ENCODE measurements around the gene ERGIC3. TPM values are rescaled to one million over a fixed set of nuclear protein-coding genes. Genes with fewer than 3 reads are reported as not detected.

Gene ERGIC3
- total and polyA plus RNA-seq, 8 donors = 197 to 390 (median 365) TPM

GRCh38 chr20:35602851-35603495 is 61.1 kb downstream of the ERGIC3 start:
- peaks cover 10 to 20% of the 10 kb centered on the region in 2 donors for H3K4me1 ChIP-seq
- H3K36me3 ChIP-seq = no peaks in the 10 kb centered on the region
- no peak for ATAC-seq
- DNase-seq = no peak
- H3K27ac ChIP-seq = no peak overlapping the region
- TF ChIP-seq, protein P1, sequence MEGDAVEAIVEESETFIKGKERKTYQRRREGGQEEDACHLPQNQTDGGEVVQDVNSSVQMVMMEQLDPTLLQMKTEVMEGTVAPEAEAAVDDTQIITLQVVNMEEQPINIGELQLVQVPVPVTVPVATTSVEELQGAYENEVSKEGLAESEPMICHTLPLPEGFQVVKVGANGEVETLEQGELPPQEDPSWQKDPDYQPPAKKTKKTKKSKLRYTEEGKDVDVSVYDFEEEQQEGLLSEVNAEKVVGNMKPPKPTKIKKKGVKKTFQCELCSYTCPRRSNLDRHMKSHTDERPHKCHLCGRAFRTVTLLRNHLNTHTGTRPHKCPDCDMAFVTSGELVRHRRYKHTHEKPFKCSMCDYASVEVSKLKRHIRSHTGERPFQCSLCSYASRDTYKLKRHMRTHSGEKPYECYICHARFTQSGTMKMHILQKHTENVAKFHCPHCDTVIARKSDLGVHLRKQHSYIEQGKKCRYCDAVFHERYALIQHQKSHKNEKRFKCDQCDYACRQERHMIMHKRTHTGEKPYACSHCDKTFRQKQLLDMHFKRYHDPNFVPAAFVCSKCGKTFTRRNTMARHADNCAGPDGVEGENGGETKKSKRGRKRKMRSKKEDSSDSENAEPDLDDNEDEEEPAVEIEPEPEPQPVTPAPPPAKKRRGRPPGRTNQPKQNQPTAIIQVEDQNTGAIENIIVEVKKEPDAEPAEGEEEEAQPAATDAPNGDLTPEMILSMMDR (IDR thresholded peaks at IDR 0.05) = no peak
- peaks cover 10 to 33% of the 10 kb centered on the region in 2 donors for H3K27me3 ChIP-seq
- H3K9me3 ChIP-seq = no peaks in the 10 kb centered on the region
- H3K4me3 ChIP-seq = no peak overlapping the region
- intact Hi-C loops (cut with DNase I) = no loop called here

GRCh38 chr20:35603695-35604448 is 62.0 kb downstream of the ERGIC3 start:
- no peaks in the 10 kb centered on the region for H3K9me3 ChIP-seq
- no peak overlapping the region for H3K4me3 ChIP-seq
- no peak for ATAC-seq

GRCh38 chr20:35604449-35604747 is 62.5 kb downstream of the ERGIC3 start:
- no peak for ATAC-seq

More at GRCh38 chr20:35603695-35604448, 62.0 kb downstream of the ERGIC3 start:
- peaks cover 10 to 20% of the 10 kb centered on the region in 2 donors for H3K4me1 ChIP-seq
- H3K36me3 ChIP-seq = no peaks in the 10 kb centered on the region
- H3K27ac ChIP-seq = no peak overlapping the region
- DNase-seq = no peak
- TF ChIP-seq, protein P1 (IDR thresholded peaks at IDR 0.05) = no peak
- H3K27me3 ChIP-seq = peaks cover 10 to 33% of the 10 kb centered on the region in 2 donors
- intact Hi-C loops (cut with DNase I) = no loop called here

DNA sequence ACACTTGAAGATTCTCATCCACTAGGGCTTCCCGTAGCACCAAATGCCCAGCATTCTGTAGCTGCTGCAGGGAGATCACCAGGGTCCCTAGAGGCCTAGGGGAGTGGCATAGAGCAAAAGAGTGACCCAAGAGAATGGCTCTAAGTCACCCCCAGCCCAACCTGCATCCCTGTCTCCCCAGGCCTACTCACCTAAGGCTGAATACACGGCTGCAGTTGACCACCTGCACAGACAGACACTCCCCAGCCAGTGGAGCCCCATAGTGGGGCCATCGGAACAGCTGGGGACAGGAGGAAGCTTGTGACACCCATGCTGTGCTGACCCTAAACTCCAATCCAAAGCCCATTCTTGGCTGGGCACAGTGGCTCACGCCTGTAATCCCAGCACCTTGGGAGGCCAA is 64.2 kb downstream of the ERGIC3 start:
- intact Hi-C loops (cut with DNase I) = no loop called here
- no peak for ATAC-seq

More at GRCh38 chr20:35604449-35604747, 62.5 kb downstream of the ERGIC3 start:
- TF ChIP-seq, protein P1 (IDR thresholded peaks at IDR 0.05) = no peak
- intact Hi-C loops (cut with DNase I) = no loop called here
- DNase-seq = no peak
- Histone ChIP-seq H3K4me1 (peaks cover 10 to 20% of the 10 kb centered on the region in 2 donors), H3K36me3 (no peaks in the 10 kb centered on the region), H3K4me3 (no peak overlapping the region), H3K9me3 (no peaks in the 10 kb centered on the region), H3K27ac (no peak overlapping the region), H3K27me3 (peaks cover 10 to 30% of the 10 kb centered on the region in 2 donors)

More for the DNA sequence above, 64.2 kb downstream of the ERGIC3 start:
- Histone ChIP-seq H3K27ac (no peak overlapping the region), H3K9me3 (no peaks in the 10 kb centered on the region), H3K4me1 (peaks cover 4 to 13% of the 10 kb centered on the region in 2 donors), H3K36me3 (no peaks in the 10 kb centered on the region), H3K27me3 (peaks cover 4 to 13% of the 10 kb centered on the region in 2 donors), H3K4me3 (no peak overlapping the region)
- TF ChIP-seq, protein P1 (IDR thresholded peaks at IDR 0.05) = no peak
- DNase-seq = no peak

Other genes starting within 250 kb of the ERGIC3 start
- not detected for gene FAM83C, start 249.7 kb upstream of the ERGIC3 start, total RNA-seq
- gene FAM83C, start 249.7 kb upstream of the ERGIC3 start, polyA plus RNA-seq (ENCODE audit: insufficient read length in 6 of 6) = not detected
- 10 to 100 TPM; 51.0 to 51.5 TPM for gene UQCC1, start 130.1 kb upstream of the ERGIC3 start, total RNA-seq
- 10 to 100 TPM; 50.7 to 58.2 (median 54.7) TPM for gene UQCC1, start 130.1 kb upstream of the ERGIC3 start, polyA plus RNA-seq (ENCODE audit: insufficient read length in 6 of 6)
- under 1 TPM; 0.52 to 0.99 TPM for gene GDF5, start 103.8 kb upstream of the ERGIC3 start, total RNA-seq
- 1 to 10 TPM in 1 of 6 donors, under 1 TPM in 5; 0.47 to 1.0 (median 0.86) TPM for gene GDF5, start 103.8 kb upstream of the ERGIC3 start, polyA plus RNA-seq (ENCODE audit: insufficient read length in 6 of 6)
- 10 to 100 TPM; 23.4 to 27.2 TPM for gene CEP250, start 86.5 kb upstream of the ERGIC3 start, total RNA-seq
- 10 to 100 TPM; 65.7 to 80.0 (median 71.6) TPM for gene CEP250, start 86.5 kb upstream of the ERGIC3 start, polyA plus RNA-seq (ENCODE audit: insufficient read length in 6 of 6)
- not detected for gene C20orf173, start 12.4 kb upstream of the ERGIC3 start, total RNA-seq
- gene C20orf173, start 12.4 kb upstream of the ERGIC3 start, polyA plus RNA-seq (ENCODE audit: insufficient read length in 6 of 6) = not detected
- 1 to 10 TPM; 3.1 to 3.5 TPM for gene SPAG4, start 73.8 kb downstream of the ERGIC3 start, total RNA-seq
- 1 to 10 TPM; 1.5 to 2.9 (median 2.2) TPM for gene SPAG4, start 73.8 kb downstream of the ERGIC3 start, polyA plus RNA-seq (ENCODE audit: insufficient read length in 6 of 6)
- 100 to 1,000 TPM; 149 to 185 TPM for gene CPNE1, start 122.8 kb downstream of the ERGIC3 start, total RNA-seq
- 100 to 1,000 TPM; 177 to 272 (median 215) TPM for gene CPNE1, start 122.8 kb downstream of the ERGIC3 start, polyA plus RNA-seq (ENCODE audit: insufficient read length in 6 of 6)
- 10 to 100 TPM; 71.7 to 74.8 TPM for gene RBM12, start 122.8 kb downstream of the ERGIC3 start, total RNA-seq
- 100 to 1,000 TPM in 1 of 6 donors, 10 to 100 TPM in 5; 69.5 to 103 (median 88.9) TPM for gene RBM12, start 122.8 kb downstream of the ERGIC3 start, polyA plus RNA-seq (ENCODE audit: insufficient read length in 6 of 6)
- 10 to 100 TPM; 25.5 to 32.5 TPM for gene NFS1, start 157.3 kb downstream of the ERGIC3 start, total RNA-seq
- gene NFS1, start 157.3 kb downstream of the ERGIC3 start, polyA plus RNA-seq (ENCODE audit: insufficient read length in 6 of 6) = 10 to 100 TPM; 18.5 to 20.8 (median 19.8) TPM
- gene ROMO1, start 157.3 kb downstream of the ERGIC3 start, total RNA-seq = 100 to 1,000 TPM; 107 to 126 TPM
- gene ROMO1, start 157.3 kb downstream of the ERGIC3 start, polyA plus RNA-seq (ENCODE audit: insufficient read length in 6 of 6) = 10 to 100 TPM; 49.6 to 90.5 (median 60.2) TPM
- gene RBM39, start 200.2 kb downstream of the ERGIC3 start, total RNA-seq = 100 to 1,000 TPM; 242 to 270 TPM
- gene RBM39, start 200.2 kb downstream of the ERGIC3 start, polyA plus RNA-seq (ENCODE audit: insufficient read length in 6 of 6) = 100 to 1,000 TPM; 632 to 744 (median 696) TPM
- gene PHF20, start 229.9 kb downstream of the ERGIC3 start, total RNA-seq = 10 to 100 TPM; 31.1 to 41.2 TPM
- gene PHF20, start 229.9 kb downstream of the ERGIC3 start, polyA plus RNA-seq (ENCODE audit: insufficient read length in 6 of 6) = 10 to 100 TPM; 36.8 to 43.4 (median 40.3) TPM

All from left lung (tissue), 10 donors.